ENCODE measurements around the gene GRID2. TPM values are rescaled to one million over a fixed set of nuclear protein-coding genes. Genes with fewer than 3 reads are reported as not detected.

GRID2 gene
- total RNA-seq, 4 donors from 2014 or later: 0.33 TPM; not detected in 3

DNA sequence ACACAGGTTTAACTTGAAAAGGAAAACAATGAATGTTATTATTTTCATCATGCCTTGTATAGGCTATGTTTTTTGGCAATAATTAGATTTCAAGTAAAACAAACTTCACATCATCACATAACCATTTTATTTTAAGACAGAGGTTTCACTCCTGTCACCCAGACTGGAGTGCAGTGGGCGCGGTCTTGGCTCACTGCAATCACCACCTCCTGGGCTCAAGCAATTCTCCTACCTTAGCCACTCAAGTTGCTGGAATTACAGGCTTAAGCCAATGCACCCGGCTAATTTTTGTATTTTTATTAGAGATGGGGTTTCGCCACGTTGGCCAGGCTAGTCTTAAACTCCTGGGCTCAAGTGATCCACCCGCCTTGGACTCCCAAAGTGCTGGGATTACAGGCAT is 866.2 kb downstream of the GRID2 start:
- intact Hi-C loops (cut with DNase I): no loop called here
- H3K4me3 ChIP-seq (replicated peaks in 1 of 3): no peak overlapping the region
- H3K27ac ChIP-seq: no peak overlapping the region
- peaks cover 0 to 11% of the 10 kb centered on the region in 2 donors for H3K4me1 ChIP-seq
- H3K9me3 ChIP-seq: no peaks in the 10 kb centered on the region
- H3K27me3 ChIP-seq: no peaks in the 10 kb centered on the region
- TF ChIP-seq, protein P1, sequence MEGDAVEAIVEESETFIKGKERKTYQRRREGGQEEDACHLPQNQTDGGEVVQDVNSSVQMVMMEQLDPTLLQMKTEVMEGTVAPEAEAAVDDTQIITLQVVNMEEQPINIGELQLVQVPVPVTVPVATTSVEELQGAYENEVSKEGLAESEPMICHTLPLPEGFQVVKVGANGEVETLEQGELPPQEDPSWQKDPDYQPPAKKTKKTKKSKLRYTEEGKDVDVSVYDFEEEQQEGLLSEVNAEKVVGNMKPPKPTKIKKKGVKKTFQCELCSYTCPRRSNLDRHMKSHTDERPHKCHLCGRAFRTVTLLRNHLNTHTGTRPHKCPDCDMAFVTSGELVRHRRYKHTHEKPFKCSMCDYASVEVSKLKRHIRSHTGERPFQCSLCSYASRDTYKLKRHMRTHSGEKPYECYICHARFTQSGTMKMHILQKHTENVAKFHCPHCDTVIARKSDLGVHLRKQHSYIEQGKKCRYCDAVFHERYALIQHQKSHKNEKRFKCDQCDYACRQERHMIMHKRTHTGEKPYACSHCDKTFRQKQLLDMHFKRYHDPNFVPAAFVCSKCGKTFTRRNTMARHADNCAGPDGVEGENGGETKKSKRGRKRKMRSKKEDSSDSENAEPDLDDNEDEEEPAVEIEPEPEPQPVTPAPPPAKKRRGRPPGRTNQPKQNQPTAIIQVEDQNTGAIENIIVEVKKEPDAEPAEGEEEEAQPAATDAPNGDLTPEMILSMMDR (IDR thresholded peaks at IDR 0.05): no peak
- no peak for TF ChIP-seq POLR2A (IDR thresholded peaks at IDR 0.05)
- peak; percentile 42 to 53 for DNase-seq
- no peaks in the 10 kb centered on the region for H3K36me3 ChIP-seq
- WGBS, 2 donors: 68 to 73% methylated on average over 6 of the region's 6 CpGs

DNA sequence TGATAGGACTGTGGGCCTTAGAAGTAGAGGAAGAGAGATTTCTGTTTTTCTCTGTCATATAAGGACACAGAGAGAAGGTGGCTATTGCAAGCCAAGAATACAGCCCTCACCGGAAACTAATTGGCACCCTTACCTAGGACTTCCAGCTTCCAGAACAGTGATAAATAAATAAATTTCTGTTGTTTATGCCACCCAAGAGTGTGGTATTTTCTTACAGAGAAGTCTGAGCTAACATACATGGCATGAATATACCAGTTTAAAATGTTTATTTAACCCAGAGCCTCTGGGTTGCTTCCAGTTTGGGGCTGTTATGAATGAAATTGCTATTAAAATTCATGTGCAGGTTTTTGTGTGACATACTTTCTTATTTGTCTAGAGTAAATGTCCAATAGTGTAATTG is 870.8 kb downstream of the GRID2 start:
- intact Hi-C loops (cut with DNase I): no loop called here
- no peak overlapping the region for H3K4me3 ChIP-seq (replicated peaks in 1 of 3)
- WGBS, 2 donors: 70 to 91% methylated on average over 1 of the region's 1 CpG
- no peaks in the 10 kb centered on the region for H3K27me3 ChIP-seq
- peaks cover 0 to 7% of the 10 kb centered on the region in 2 donors for H3K4me1 ChIP-seq
- no peaks in the 10 kb centered on the region for H3K36me3 ChIP-seq
- TF ChIP-seq POLR2A (IDR thresholded peaks at IDR 0.05): no peak
- TF ChIP-seq, protein P1 (IDR thresholded peaks at IDR 0.05): no peak
- H3K9me3 ChIP-seq: no peaks in the 10 kb centered on the region
- no peak overlapping the region for H3K27ac ChIP-seq
- no peak for DNase-seq

DNA sequence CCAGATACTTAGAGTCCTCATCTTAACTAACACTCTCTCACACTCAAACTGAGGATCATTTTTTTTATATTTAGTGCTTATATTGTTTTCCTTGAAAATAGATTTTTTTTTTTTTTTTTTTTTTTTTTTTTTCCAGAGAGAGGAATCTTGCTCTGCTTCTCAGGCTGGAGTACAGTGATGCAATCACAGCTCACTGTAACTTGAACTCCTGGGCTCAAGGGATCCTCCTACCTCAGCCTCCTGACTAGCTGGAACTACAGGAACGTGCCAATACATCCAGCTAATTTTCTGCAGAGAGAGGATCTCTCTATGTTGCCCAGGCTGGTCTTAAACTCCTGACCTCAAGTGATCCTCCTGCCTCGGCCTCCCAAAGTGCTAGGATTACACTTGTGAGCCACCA is 874.5 kb downstream of the GRID2 start:
- 93 to 97% methylated on average over 2 of the region's 2 CpGs for WGBS, 2 donors
- no peak overlapping the region for H3K27ac ChIP-seq
- no peaks in the 10 kb centered on the region for H3K9me3 ChIP-seq
- H3K4me3 ChIP-seq (replicated peaks in 1 of 3): no peak overlapping the region
- TF ChIP-seq POLR2A (IDR thresholded peaks at IDR 0.05): no peak
- TF ChIP-seq, protein P1 (IDR thresholded peaks at IDR 0.05): no peak
- intact Hi-C loops (cut with DNase I): no loop called here
- H3K27me3 ChIP-seq: no peaks in the 10 kb centered on the region
- H3K4me1 ChIP-seq: peaks cover 9 to 11% of the 10 kb centered on the region in 2 donors
- DNase-seq: no peak
- H3K36me3 ChIP-seq: no peaks in the 10 kb centered on the region

DNA sequence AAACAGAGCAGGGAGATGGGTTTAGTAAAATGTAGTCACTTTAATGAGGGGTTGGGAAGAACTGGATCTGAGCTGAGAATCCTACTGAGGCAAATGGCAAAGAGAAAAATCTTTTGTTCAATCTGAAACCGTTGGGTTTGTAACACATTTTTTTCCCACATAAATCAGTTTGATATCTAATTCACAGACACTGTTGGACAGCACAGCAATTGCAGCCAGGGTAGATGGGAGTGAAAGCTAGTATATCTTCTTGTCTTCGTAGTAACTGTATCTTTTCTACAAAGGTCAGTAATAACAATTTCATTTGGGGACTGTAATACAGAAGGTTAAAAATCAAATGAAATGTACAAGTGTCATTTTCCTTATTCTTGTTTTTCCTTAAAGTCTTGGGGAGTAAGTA is 875.3 kb downstream of the GRID2 start:
- WGBS, 2 donors: 79 to 88% methylated on average over 2 of the region's 2 CpGs
- H3K9me3 ChIP-seq: no peaks in the 10 kb centered on the region
- H3K4me3 ChIP-seq (replicated peaks in 1 of 3): no peak overlapping the region
- H3K36me3 ChIP-seq: no peaks in the 10 kb centered on the region
- no peak for DNase-seq
- H3K27ac ChIP-seq: no peak overlapping the region
- intact Hi-C loops (cut with DNase I): no loop called here
- TF ChIP-seq, protein P1 (IDR thresholded peaks at IDR 0.05): no peak
- TF ChIP-seq POLR2A (IDR thresholded peaks at IDR 0.05): no peak
- peaks cover 14 to 15% of the 10 kb centered on the region in 2 donors for H3K4me1 ChIP-seq
- no peaks in the 10 kb centered on the region for H3K27me3 ChIP-seq

DNA sequence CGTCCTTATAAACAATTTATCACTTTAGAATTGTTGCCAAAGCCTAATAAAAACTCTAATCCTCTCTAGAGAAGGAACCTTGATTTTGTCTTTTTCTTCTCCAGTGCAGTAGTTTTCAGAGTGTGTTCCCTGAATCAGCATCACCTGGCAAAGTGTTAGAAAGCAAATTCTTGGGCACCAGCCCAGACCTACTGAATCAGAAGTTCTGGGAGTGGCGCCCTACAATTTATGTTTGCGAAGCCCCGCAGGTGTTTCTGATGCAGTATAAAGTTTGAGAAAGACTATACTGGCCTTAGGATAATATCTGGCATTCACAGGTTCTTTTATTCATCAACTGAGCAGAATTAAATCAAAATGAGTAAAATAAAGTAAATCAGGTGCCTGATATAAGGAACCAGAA is 879.0 kb downstream of the GRID2 start:
- Histone ChIP-seq H3K27ac (peak overlapping the region; percentile 78 to 93 (median 90)), H3K36me3 (no peaks in the 10 kb centered on the region), H3K4me1 (peaks cover 17 to 19% of the 10 kb centered on the region in 2 donors), H3K9me3 (no peaks in the 10 kb centered on the region), H3K4me3 (replicated peaks in 1 of 3) (no peak overlapping the region), H3K27me3 (no peaks in the 10 kb centered on the region)
- intact Hi-C loops (cut with DNase I): no loop called here
- no peak for TF ChIP-seq POLR2A (IDR thresholded peaks at IDR 0.05)
- TF ChIP-seq, protein P1 (IDR thresholded peaks at IDR 0.05): no peak
- peak; percentile 85 to 88 for DNase-seq
- 36 to 42% methylated on average over 4 of the region's 4 CpGs for WGBS, 2 donors

Data from thyroid gland (tissue), 4 donors.